GM12892 (cell line): ENCODE measurements around the gene EPB41L4A.
"Not testable (repeated sequence)": the region's sequence is repeated elsewhere in the genome, so short reads cannot be mapped to it uniquely, and the experiment has no call there.

ENCODE experiments used
- POLR2A ChIP-seq: IDR thresholded peaks from 2 replicates; pipeline ENCODE4 v1.6.1; 2011; ENCODE audit warnings: low read depth, low read length, control low read depth
- POLR2AphosphoS5 ChIP-seq: IDR thresholded peaks from 2 replicates; pipeline ENCODE4 v1.6.1; 2011; ENCODE audit warnings: low read depth, low read length, control low read depth

DNA sequence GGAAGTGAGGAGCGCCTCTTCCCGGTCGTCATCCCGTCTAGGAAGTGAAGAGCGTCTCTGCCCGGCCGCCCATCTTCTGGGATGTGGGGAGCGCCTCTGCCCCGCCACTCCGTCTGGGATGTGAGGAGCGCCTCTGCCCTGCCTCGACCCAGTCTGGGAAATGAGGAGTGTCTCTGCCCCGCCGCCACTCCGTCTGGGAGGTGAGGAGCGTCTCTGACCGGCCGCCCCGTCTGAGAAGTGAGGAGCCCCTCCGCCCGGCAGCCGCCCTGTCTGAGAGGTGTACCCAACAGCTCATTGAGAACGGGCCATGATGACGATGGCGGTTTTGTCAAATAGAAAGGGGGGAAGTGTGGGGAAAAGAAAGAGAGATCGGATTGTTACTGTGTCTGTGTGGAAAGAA lies 58.3 kb downstream of the EPB41L4A start:
- TF ChIP-seq POLR2A, POLR2AphosphoS5: not testable (repeated sequence)
